Muscle of leg (tissue), 11 donors: ENCODE results near the gene ST6GALNAC3. TPM values are rescaled to one million over a fixed set of nuclear protein-coding genes. Genes with fewer than 3 reads are reported as not detected.

Source experiments
- DNase-seq: peaks from one replicate; pipeline ENCODE4 v3.0.0; 2013
- H3K27ac ChIP-seq: one replicate; pipeline ENCODE4 v1.5.1; 2013; ENCODE audit warnings: mild to moderate bottlenecking, low read length, control low read depth
- H3K27me3 ChIP-seq: one replicate; pipeline ENCODE4 v1.6.1; 2013; ENCODE audit warnings: low read length; ENCODE audit not compliant: control insufficient read depth, insufficient read depth
- H3K36me3 ChIP-seq: one replicate; pipeline ENCODE4 v1.6.1; 2013; ENCODE audit warnings: low read length; ENCODE audit not compliant: control insufficient read depth, insufficient read depth
- H3K4me1 ChIP-seq: one replicate; pipeline ENCODE4 v1.6.1; 2013; ENCODE audit warnings: low read length; ENCODE audit not compliant: control insufficient read depth, insufficient read depth
- H3K4me3 ChIP-seq: one replicate; pipeline ENCODE4 v1.5.1; 2013; ENCODE audit warnings: low read length, control low read depth
- H3K9me3 ChIP-seq: replicated peaks from 2 replicates; pipeline ENCODE4 v1.6.1; 2013; ENCODE audit warnings: low read depth, low read length; ENCODE audit not compliant: control insufficient read depth
- WGBS: methylation state at CpG from one replicate; pipeline ENCODE4 v1.1.5; 2013; ENCODE audit warnings: missing lambda C conversion rate; ENCODE audit not compliant: insufficient coverage; 5-methylcytosine and 5-hydroxymethylcytosine counted together
- polyA plus RNA-seq, 8 donors: library from polyadenylated mRNA; unstranded; fragments of 120-200 nt; gene quantifications; one replicate each; pipeline versions ENCODE4 v1.2.1 to v1.2.3, GENCODE V29; 2013; ENCODE audit warnings: inconsistent platforms in 1 of 8, low replicate concordance in 1 of 8; ENCODE audit not compliant: insufficient read length in 8 of 8, insufficient read depth in 1 of 8
- total RNA-seq: library from RNA; stranded (reverse); fragments of 120-200 nt; gene quantifications from one replicate; pipeline ENCODE4 v1.2.4, GENCODE V29; 2013

ST6GALNAC3 gene
- total and polyA plus RNA-seq, 9 donors: 3.6 to 9.0 (median 6.4) TPM

DNA sequence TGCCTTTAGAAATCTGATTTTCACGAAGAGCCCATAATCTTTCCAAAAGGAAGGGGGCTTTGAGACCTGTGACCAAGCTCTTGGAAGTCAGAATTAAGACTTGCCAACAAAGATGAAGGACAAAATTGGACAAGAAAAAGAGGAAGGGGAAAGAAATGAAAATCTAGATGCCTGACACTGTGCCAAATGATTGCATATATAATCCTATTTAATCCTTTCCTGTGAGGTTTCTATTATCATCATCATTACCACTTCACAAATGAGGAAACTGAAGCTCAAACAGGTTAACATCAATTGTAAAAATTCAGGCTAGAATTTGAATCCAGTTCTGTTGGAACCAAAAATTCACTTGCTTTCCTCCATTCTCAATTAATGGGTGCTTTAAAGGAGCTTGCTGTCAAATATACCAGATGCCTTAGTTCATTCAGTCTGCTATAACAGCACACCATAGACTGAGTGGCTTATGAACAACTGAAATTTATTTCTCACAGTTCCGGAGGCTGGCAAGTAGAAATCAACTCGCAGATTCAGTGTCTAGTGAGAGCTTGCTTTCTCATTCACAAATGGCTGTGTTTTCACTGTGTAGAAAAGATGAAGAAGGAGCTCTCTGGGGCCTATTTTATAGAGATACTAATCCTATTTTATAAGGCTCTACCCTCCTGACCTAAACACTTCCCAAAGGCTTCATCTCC is 595.2 kb downstream of the ST6GALNAC3 start:
- 67% methylated on average over 1 of the region's 3 CpGs for WGBS
- H3K4me1 ChIP-seq: no peaks in the 10 kb centered on the region

DNA sequence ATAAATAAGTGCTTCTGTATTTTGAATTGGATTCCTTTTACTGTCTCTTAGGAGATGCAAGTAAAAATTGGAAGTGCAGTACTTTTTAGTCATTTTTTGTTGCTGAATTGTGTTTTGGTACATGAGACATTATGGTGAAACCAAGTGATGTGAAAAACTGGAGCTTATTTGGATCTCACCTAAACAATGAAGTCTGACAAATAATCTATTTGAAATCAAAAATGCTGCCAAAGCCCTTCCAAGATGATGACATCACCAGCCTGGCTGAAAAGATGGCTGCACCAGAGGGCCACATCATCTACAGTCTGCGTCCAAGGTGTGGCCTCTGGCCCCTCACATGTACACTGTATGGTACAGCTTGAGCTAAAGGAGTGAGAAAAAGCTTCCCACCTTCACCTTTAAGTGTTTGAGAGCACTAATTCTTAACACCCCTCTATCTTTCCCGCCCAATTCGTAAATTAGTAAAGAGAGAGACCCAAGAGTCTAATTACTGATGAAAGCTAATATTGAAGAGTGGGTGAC is 600.2 kb downstream of the ST6GALNAC3 start:
- H3K4me1 ChIP-seq: no peaks in the 10 kb centered on the region
- WGBS: no CpG with 5 or more reads among the region's 3 CpGs
- H3K36me3 ChIP-seq: no peaks in the 10 kb centered on the region
- H3K27ac ChIP-seq: no peak overlapping the region
- H3K27me3 ChIP-seq: no peaks in the 10 kb centered on the region
- H3K9me3 ChIP-seq: peaks cover 2% of the 10 kb centered on the region
- no peak overlapping the region for H3K4me3 ChIP-seq
- DNase-seq: no peak

More for the DNA sequence above, 595.2 kb downstream of the ST6GALNAC3 start:
- Histone ChIP-seq H3K9me3 (peaks cover 2% of the 10 kb centered on the region), H3K36me3 (no peaks in the 10 kb centered on the region), H3K4me3 (no peak overlapping the region), H3K27me3 (no peaks in the 10 kb centered on the region), H3K27ac (no peak overlapping the region)
- DNase-seq: no peak

- H3K4me1 ChIP-seq: no peaks in the 10 kb centered on the region
- no peaks in the 10 kb centered on the region for H3K36me3 ChIP-seq
- H3K27ac ChIP-seq: no peak overlapping the region
- no peaks in the 10 kb centered on the region for H3K27me3 ChIP-seq
- no peak overlapping the region for H3K4me3 ChIP-seq
- 67% methylated on average over 1 of the region's 5 CpGs for WGBS
- H3K9me3 ChIP-seq: no peaks in the 10 kb centered on the region
- DNase-seq: peak; percentile 7
These were observed 603.2 kb downstream of the ST6GALNAC3 start for GRCh38 chr1:76677416-76678405.

DNA sequence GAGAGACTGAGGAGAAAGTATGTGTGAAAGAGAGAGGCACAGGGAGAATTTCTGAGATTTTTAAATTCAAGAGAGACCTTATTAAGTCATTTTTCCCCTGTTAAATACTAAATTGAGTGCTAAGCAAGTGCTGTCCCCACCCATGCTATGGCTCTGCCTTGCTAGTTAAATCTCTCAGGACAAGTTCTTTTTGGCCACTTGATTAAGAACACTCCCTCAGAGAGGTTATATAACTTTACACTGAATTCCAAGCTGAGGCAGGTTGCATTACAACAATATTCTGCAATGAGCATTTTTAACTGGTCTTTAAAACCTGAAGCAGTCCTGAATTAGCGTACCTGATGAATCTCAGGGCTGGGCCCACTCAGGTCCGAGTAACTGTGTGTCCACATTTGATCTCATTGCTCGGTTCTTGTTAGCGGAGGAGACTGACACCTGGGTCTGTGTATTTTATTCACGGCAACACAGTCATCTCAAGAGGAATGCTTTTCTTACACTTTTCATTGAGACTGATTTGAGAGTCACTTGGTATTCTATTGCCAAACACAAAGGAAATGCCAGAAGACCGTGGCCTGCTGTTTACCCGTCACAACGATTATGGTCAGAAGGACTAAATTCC is 605.1 kb downstream of the ST6GALNAC3 start:
- Histone ChIP-seq H3K4me1 (no peaks in the 10 kb centered on the region), H3K27me3 (no peaks in the 10 kb centered on the region), H3K27ac (no peak overlapping the region), H3K9me3 (no peaks in the 10 kb centered on the region), H3K4me3 (no peak overlapping the region), H3K36me3 (no peaks in the 10 kb centered on the region)
- WGBS: 85% methylated on average over 4 of the region's 8 CpGs
- DNase-seq: no peak

GRCh38 chr1:76680651-76681050 is 606.1 kb downstream of the ST6GALNAC3 start:
- WGBS: no CpG with 5 or more reads among the region's 1 CpG
- Histone ChIP-seq H3K27me3 (no peaks in the 10 kb centered on the region), H3K4me3 (no peak overlapping the region), H3K27ac (no peak overlapping the region), H3K4me1 (no peaks in the 10 kb centered on the region), H3K9me3 (no peaks in the 10 kb centered on the region), H3K36me3 (no peaks in the 10 kb centered on the region)
- no peak for DNase-seq

DNA sequence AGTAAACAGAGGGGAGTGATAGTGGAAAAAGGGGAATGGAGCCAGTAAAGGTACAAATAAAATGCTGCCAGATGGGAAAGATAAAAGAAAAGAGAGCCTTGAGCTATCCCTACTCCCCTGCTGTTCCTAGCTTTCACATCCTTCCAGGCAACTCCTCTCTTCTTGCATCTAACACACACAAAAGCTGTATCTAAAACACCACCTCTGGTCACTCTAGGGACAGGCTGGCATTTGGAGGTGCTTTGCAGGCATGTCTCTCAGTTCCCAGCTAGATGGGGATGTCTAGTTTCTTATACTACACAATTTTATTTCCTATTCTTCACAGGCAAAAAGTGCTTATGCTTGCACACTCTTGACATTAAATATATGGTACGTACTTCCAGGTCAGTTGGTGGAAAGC is 607.6 kb downstream of the ST6GALNAC3 start:
- no CpG with 5 or more reads among the region's 1 CpG for WGBS

More for the DNA sequence above, 607.6 kb downstream of the ST6GALNAC3 start:
- no peaks in the 10 kb centered on the region for H3K9me3 ChIP-seq
- no peaks in the 10 kb centered on the region for H3K27me3 ChIP-seq
- H3K36me3 ChIP-seq: no peaks in the 10 kb centered on the region
- H3K27ac ChIP-seq: no peak overlapping the region
- H3K4me1 ChIP-seq: no peaks in the 10 kb centered on the region
- DNase-seq: no peak
- H3K4me3 ChIP-seq: no peak overlapping the region

Other genes with a start within 250 kb of the ST6GALNAC3 start
- not detected for gene ASB17, start 142.3 kb upstream of the ST6GALNAC3 start, total RNA-seq
- not detected for gene ASB17, start 142.3 kb upstream of the ST6GALNAC3 start, polyA plus RNA-seq